Measurements from ENCODE around the gene CCR8. TPM values are rescaled to one million over a fixed set of nuclear protein-coding genes. Genes with fewer than 3 reads are reported as not detected.

The CCR8 gene
- total RNA-seq, 1 donor from 2014 or later: not detected

DNA sequence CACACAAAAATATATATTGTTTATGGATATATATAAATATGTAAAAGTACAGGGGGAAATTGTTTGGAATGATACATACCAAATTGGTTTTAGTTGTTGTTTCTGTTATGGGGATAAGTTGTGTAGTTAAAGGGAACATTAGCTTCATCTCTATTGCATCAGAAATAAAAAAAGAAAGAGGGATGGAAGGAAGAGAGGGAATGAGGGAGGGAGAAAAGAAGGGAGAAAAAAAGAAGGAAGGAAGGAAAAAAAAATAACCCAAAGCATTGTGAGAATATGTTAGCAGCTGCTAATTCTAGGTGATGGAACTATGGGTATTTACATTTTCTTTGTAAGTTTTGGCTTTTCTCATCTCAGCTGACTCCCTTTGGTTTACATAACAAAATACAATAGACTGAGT is 1.3 kb downstream of the CCR8 start:
- H3K27me3 Mint-ChIP-seq: no peaks in the 10 kb centered on the region
- TF ChIP-seq, protein P1, sequence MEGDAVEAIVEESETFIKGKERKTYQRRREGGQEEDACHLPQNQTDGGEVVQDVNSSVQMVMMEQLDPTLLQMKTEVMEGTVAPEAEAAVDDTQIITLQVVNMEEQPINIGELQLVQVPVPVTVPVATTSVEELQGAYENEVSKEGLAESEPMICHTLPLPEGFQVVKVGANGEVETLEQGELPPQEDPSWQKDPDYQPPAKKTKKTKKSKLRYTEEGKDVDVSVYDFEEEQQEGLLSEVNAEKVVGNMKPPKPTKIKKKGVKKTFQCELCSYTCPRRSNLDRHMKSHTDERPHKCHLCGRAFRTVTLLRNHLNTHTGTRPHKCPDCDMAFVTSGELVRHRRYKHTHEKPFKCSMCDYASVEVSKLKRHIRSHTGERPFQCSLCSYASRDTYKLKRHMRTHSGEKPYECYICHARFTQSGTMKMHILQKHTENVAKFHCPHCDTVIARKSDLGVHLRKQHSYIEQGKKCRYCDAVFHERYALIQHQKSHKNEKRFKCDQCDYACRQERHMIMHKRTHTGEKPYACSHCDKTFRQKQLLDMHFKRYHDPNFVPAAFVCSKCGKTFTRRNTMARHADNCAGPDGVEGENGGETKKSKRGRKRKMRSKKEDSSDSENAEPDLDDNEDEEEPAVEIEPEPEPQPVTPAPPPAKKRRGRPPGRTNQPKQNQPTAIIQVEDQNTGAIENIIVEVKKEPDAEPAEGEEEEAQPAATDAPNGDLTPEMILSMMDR (conservative IDR thresholded peaks at IDR 0.05): no peak
- no peak overlapping the region for H3K27ac Mint-ChIP-seq
- no peaks in the 10 kb centered on the region for H3K36me3 Mint-ChIP-seq
- no peak for DNase-seq (ENCODE audit: extremely low spot score, unreplicated experiment)
- no peaks in the 10 kb centered on the region for H3K9me3 Mint-ChIP-seq
- no peaks in the 10 kb centered on the region for H3K4me1 Mint-ChIP-seq (ENCODE audit: unreplicated experiment)
- no peak overlapping the region for H3K4me3 Mint-ChIP-seq

DNA sequence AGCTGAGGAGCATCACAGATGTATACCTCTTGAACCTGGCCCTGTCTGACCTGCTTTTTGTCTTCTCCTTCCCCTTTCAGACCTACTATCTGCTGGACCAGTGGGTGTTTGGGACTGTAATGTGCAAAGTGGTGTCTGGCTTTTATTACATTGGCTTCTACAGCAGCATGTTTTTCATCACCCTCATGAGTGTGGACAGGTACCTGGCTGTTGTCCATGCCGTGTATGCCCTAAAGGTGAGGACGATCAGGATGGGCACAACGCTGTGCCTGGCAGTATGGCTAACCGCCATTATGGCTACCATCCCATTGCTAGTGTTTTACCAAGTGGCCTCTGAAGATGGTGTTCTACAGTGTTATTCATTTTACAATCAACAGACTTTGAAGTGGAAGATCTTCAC is 3.0 kb downstream of the CCR8 start:
- H3K27me3 Mint-ChIP-seq: no peaks in the 10 kb centered on the region
- H3K9me3 Mint-ChIP-seq: no peaks in the 10 kb centered on the region
- TF ChIP-seq, protein P1 (conservative IDR thresholded peaks at IDR 0.05): no peak
- no peak for DNase-seq (ENCODE audit: extremely low spot score, unreplicated experiment)
- no peaks in the 10 kb centered on the region for H3K4me1 Mint-ChIP-seq (ENCODE audit: unreplicated experiment)
- no peaks in the 10 kb centered on the region for H3K36me3 Mint-ChIP-seq
- no peak overlapping the region for H3K27ac Mint-ChIP-seq
- no peak overlapping the region for H3K4me3 Mint-ChIP-seq

DNA sequence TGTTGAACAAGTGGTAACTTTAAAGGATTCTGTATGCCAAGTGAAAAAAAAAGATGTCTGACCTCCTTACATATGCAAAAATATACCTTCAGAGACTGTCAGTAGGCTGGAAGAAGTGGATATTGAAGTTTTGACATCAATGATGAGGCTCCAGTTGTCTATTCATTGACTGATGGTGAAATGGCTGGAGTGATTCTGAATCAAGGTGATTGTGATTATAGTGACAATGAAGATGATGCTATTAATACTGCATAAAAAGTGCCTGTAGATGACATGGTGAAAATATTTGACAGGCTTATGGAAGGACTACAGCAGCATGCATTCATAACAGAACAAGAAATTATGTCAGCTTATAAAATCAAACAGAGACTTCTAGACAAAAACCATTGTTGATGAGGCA is 4.1 kb downstream of the CCR8 start:
- Mint-ChIP-seq H3K36me3 (no peaks in the 10 kb centered on the region), H3K27ac (no peak overlapping the region), H3K27me3 (no peaks in the 10 kb centered on the region), H3K9me3 (no peaks in the 10 kb centered on the region), H3K4me1 (ENCODE audit: unreplicated experiment) (no peaks in the 10 kb centered on the region), H3K4me3 (no peak overlapping the region)
- TF ChIP-seq, protein P1 (conservative IDR thresholded peaks at IDR 0.05): no peak
- DNase-seq (ENCODE audit: extremely low spot score, unreplicated experiment): no peak

DNA sequence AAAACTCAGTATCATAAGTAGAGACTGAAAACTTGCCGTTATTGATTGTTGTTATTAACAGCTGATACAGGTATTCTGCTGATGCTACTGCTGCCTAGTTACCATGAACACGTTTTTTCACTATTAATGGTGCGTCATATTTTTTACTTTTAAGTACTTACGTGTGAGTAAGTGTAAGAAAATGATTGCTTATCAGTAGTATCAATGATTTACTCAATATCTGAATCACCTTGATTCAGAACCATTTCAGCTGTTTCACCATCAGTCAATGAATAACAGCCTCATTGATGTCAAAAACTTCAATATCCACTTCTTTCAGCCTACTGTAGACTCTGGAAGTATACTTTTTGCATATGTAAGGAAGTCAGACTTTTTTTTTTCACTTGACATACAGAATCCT is 4.7 kb downstream of the CCR8 start:
- no peaks in the 10 kb centered on the region for H3K9me3 Mint-ChIP-seq
- TF ChIP-seq, protein P1 (conservative IDR thresholded peaks at IDR 0.05): no peak
- H3K4me3 Mint-ChIP-seq: no peak overlapping the region
- no peaks in the 10 kb centered on the region for H3K4me1 Mint-ChIP-seq (ENCODE audit: unreplicated experiment)
- H3K36me3 Mint-ChIP-seq: no peaks in the 10 kb centered on the region
- H3K27me3 Mint-ChIP-seq: no peaks in the 10 kb centered on the region
- no peak for DNase-seq (ENCODE audit: extremely low spot score, unreplicated experiment)
- H3K27ac Mint-ChIP-seq: no peak overlapping the region

DNA sequence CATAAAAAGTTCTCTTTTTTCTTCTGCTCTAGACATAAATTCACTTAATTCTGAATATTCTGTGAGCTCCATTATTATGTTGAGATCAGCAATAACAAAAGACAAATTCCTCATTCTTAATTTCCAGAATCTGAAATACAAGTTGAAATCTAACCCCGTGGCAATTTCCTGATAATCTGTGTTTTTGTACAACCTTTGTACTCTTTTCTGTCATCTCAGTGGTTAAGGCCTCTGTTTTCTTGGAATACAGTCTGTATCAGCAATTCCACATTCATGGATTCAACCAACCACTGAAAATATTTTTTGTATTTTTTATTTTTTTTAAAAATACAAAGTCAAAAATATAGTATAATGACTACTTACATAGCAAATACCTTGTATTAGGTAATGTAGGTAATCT is 8.7 kb downstream of the CCR8 start:
- Mint-ChIP-seq H3K27me3 (no peaks in the 10 kb centered on the region), H3K36me3 (no peaks in the 10 kb centered on the region), H3K4me1 (ENCODE audit: unreplicated experiment) (no peaks in the 10 kb centered on the region), H3K27ac (no peak overlapping the region), H3K9me3 (no peaks in the 10 kb centered on the region), H3K4me3 (no peak overlapping the region)
- no peak for DNase-seq (ENCODE audit: extremely low spot score, unreplicated experiment)
- TF ChIP-seq, protein P1 (conservative IDR thresholded peaks at IDR 0.05): no peak

DNA sequence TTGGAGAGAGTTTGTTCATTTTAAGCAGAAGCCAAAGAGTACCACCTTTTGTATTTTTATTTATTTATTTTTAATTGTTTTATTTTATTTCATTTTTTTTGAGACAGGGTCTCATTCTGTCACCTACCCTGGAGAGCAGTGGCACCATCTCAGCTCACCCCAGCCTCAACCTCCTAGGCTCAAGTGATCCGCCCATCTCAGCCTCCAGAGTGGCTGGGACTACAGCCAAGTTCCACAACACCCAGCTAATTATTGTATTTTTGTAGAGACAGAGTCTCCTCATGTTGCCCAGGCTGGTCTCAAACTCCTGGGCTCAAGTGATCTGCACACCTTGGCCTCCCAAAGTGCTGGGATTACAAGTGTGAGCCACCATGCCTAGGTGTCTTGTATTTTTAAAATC is 9.6 kb downstream of the CCR8 start:
- TF ChIP-seq, protein P1 (conservative IDR thresholded peaks at IDR 0.05): no peak
- Mint-ChIP-seq H3K9me3 (no peaks in the 10 kb centered on the region), H3K4me1 (ENCODE audit: unreplicated experiment) (no peaks in the 10 kb centered on the region), H3K27me3 (no peaks in the 10 kb centered on the region), H3K36me3 (no peaks in the 10 kb centered on the region), H3K4me3 (no peak overlapping the region), H3K27ac (no peak overlapping the region)
- DNase-seq (ENCODE audit: extremely low spot score, unreplicated experiment): no peak
